Germinal center (tissue), 1 donor: ENCODE measurements around the gene SEC16A.

ENCODE experiments used
- DNase-seq: peaks from one replicate; pipeline ENCODE4 v3.0.0; 2012; ENCODE audit warnings: mixed read lengths, low spot score

The SEC16A gene

GRCh38 chr9:136486823-136487620 lies 4.2 kb upstream of the SEC16A start:
- DNase-seq: no peak

- DNase-seq: no peak
These were observed 3.3 kb upstream of the SEC16A start for GRCh38 chr9:136486131-136486530.

- peak; percentile 66 for DNase-seq
These were observed 2.5 kb upstream of the SEC16A start for GRCh38 chr9:136485049-136486045.

GRCh38 chr9:136484153-136485048 lies 1.6 kb upstream of the SEC16A start:
- DNase-seq: no peak

- DNase-seq: peak; percentile 94
These were observed 831 bp upstream of the SEC16A start for GRCh38 chr9:136483589-136484152.

- DNase-seq: peak; percentile 29
These were observed 621 bp downstream of the SEC16A start for GRCh38 chr9:136482046-136482792.

GRCh38 chr9:136481558-136481957 lies 1.3 kb downstream of the SEC16A start:
- DNase-seq: no peak

DNA sequence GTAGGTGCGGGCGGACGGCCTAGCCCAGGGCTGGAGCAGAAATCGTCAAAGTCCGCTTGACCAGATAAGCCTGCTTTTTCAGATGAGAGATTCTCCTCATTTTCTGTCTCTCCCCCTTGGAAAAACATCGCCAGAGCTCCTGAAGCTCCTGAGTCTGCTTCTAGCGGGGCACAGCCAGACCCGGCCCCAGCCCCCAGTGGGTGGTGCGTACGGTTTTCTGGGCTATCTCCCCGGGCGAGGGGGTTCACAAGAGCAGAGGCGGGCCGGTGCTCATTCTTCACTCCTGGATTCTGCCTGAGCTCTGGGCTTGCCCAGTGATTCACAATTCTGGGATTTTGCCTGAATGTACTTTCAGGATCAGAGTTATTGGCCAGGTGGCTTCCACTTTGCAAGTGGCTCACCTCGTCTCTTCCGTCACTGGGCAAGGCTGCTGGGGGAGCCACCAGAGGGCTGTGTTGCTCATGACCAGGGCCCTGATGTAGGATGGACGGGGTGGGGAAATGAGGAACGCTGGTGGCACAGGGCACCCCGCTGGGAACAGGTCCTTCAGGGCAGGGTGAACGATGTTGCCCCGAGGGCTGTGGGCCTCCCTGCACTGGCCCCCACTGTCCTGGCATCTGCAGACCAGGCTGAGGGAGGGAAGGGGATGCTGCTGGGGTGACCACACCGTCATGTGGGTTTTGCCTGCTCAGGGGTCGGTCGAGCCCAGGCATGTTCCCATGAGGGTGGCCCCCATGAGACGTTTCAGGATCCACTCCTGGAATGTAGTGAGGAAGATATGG lies 6.3 kb downstream of the SEC16A start:
- DNase-seq: no peak

DNA sequence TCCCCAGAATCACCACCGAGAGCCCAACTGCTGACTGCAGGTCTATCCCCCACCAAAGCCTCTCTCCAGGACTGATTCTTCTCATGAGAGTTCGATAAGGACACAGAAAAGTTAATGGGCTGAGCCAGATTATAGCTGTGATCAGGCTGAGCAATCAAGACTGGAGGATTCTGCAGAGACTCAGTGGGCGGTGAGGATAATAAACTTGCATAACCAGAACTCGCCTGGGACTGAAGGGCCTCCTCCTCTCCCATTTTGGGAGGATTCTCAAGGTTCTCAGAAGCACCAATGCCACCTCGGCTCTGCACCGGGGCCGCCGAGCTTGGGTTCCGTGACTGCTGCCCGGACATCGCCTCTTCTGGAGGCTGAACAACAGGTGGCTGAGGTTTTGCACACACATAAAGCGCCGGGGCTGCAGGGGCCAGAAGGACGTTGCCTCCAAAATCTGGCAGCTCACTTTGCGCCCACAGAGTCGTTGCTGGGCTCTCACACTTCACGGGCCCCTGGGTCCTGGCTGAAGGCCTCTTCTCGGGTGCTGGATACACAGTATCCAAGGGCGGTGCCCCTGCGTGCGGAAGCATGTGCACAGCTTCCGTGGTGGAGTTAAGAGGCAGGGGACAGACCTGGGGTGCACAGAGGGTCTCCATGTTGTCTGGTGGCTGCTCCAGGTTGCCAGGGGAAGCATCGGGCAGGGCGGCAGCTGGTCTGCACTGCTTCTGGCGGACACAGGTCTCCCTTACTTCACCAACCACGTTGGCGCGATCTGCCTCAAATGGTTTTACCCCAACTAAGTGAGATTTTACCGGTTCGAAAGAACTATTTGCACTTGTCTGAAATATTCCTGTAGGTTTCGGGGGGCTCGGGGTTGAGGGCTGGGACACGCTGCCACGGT lies 7.6 kb downstream of the SEC16A start:
- no peak for DNase-seq

- DNase-seq: no peak
These were observed 8.7 kb downstream of the SEC16A start for GRCh38 chr9:136474021-136474640.

DNA sequence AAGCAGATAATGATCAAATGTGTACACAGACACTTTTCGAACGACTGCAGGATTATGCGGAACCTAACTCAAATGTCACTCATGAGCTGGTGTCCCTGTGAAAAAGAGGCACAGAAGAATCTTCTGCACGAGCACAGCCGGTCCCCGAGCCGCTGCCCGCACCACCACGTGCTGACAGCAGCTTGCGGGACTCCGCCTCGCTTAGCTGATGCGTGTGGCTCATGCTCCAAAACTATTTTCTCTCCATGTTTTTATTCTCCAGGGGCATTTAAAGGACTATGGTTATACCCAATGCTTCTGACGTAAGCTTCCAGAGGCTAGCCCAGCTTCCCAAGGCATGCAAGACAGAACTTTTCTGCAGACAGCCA lies 9.5 kb downstream of the SEC16A start:
- no peak for DNase-seq

GRCh38 chr9:136472640-136473353 lies 10.0 kb downstream of the SEC16A start:
- no peak for DNase-seq

DNA sequence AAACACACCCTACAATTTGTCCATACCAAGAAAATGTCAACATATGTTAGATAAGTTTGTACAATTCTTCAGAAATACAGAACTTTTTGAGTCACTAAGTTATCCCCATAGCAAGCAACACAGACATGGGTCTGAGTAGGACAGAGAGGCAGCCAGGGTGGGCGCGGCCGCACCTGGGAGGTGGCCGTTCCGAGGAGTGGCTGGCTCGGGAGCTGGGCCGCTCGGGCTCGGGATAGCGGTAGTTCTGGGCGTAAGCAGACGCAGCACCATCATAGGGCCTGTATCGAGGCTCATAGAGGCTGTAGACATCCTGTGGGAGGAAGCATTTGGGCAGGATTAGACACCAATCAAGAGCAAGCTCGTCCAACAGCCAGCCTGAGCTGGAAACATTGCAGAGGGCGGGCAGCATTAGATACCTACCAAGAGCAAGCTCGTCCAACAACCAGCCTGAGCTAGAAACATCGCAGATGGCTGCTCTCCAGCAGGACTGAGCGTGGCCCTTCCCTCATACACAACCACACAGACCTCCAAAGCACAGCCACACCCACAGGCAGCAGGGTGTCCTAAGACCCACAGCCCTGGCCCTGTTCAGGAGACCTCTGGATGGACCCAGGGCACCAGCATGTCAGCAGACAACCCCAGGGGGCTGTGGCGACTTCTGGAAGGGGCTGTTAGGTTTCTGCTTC lies 10.9 kb downstream of the SEC16A start:
- no peak for DNase-seq

DNA sequence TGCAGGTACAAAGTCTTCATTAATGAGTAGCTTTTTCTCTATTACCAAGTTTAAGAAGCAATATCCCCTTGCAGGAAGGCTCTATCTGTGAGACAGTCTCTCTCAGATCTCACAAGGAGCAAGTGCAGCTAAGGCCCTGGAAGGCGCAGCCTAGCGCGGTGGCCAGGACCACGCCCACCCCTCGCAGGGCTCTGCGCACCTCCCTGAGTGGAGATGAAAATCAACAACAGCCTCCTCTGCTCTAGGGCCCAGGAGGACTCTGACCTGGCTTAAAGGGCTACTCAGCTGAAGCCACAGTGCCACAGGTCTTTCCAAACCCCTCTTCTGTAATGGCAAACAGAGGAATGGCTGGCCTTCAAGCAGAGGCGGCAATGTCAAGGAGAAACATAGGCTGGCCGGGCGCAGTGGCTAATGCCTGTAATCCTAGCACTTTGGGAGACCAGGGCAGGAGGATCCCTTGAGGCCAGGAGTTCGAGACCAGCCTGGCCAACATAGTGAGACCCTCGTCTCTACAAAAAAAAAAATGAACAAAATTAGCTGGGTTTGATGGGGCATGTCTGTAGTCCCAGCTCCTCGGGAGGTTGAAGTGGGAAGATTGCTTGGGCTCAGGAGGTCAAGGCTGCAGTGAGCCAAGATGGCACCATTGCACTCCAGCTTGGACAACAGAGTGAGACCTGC lies 11.9 kb downstream of the SEC16A start:
- DNase-seq: no peak

- no peak for DNase-seq
These were observed 12.5 kb downstream of the SEC16A start for GRCh38 chr9:136470356-136470755.

DNA sequence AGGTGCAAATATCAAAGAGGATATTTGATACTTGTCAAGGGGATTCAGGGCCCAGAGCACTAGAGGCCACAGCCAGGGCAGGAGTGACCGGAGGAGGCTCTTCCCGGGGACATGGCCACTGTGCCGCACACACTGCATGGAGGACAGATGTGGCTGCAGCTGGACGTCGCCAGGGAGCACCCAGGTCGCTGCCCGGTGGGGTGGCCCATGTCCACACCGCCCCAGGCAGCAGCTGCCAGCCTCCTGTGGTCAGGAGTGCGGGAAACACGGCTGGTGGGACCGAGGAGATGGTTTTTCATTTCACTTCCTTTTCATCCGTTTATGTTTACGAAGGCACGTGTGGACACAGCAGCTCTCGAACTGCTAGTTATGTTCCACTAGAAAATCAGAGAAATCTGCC lies 15.1 kb downstream of the SEC16A start:
- no peak for DNase-seq

DNA sequence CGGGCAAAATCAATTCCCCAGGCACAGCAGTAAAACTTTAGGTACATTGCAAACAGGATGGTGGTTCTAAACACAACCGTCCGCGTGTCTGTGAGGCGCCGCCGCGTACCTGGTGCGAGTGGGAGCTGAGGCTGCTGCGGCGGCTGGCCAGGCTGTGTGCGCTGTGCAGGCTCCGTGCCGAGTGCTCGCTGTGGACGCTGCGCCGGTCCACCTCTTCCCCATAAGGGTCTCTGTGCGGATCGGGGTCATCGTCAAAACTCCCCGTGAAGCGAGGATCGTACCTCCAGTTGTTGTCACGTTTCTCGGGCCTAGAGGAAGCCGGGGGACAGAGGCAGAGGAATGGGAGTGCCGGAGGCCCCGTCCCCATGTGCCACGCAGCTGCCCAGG lies 16.7 kb downstream of the SEC16A start:
- no peak for DNase-seq
